HG02973 (cell line): ENCODE data around the gene ZNF41.
"Not testable (repeated sequence)": the region's sequence is repeated elsewhere in the genome, so short reads cannot be mapped to it uniquely, and the experiment has no call there.

Source experiments
- ATAC-seq: cut with Tn5 transposase; IDR thresholded peaks from one replicate; pipeline ENCODE4 v1.9.1; 2021; ENCODE audit warnings: moderate library complexity; ENCODE audit not compliant: unreplicated experiment

ZNF41 gene

DNA sequence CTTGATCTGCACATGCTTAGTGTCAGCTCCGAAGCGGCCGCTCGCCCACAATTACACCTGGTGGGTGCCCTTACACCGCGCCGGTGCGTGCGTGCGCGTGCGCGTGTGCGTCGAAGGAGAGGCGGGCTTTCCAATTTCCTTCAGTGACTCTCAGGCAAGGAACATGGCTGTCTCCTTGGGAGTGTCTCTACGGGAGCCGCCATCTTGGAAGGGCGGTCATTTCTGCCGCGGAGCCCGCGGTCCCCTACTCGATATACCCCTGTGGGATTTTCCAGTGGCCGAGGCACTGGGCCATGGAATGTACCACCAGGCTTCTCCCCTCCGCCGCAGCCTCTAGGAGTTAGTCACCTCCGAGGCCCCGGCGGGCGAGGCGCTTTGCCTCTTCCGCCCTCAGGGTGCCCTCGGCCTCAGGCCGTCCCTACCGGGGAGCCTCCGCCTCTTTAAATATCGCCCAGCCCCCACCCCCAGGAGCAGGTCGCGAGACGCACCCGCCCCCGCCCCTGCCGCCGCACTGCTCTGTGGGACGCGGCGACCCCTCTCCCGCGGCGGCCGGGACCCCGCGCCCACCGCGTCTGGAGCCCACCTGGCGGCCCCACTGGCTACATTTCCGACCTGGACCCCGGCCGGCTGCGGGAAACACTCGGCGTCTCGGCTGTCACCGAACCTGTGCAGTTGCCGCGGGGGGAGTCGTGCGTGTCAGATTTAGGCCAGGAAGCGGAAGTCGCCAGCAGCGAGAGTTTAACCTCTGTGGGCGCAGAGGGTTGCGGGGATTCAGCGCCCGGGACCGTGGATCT lies at the start of gene ZNF41:
TSS of gene ZNF41 (minus strand) at position 711 of the 794 bp plus-strand sequence. CDS start 15,741 bp downstream, outside the sequence.
- peak; percentile 73 for ATAC-seq

DNA sequence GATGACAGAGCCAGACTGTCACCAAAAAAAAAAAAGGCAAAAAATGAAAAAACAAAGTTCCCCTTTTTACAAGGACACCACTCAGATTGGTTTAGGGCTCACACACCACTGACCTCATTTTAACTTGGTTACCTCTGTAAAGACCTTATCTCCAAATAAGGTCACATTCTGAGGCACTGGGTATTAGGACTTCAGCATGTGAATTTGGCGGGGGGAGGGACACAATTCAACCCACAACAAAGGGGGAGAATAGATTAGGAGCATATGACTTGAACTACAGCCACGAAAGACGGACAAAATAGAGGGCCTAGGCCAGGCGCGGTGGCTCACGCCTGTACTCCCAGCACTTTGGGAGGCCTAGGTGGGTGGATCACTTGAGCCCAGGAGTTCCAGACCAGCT lies 47.0 kb upstream of the ZNF41 start:
- ATAC-seq = no peak

DNA sequence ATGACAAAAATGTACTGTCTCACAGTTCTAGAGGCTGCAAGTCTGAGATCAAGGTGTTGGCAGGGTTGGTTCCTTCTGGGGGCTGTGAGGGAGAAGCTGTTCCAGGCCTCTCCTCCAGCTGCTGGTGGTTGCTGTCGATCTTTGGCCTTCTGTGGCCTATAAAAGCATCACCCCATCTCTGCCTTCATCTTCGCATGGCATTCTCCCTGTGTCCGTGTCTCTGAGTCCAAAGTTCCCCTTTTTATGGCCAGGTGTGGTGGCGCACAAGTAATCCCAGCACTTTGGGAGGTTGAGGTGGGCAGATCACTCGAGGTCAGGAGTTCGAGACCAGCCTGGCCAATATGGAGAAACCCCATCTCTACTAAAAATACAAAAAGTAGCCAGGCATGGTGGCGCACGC lies 46.5 kb upstream of the ZNF41 start:
- ATAC-seq = no peak

DNA sequence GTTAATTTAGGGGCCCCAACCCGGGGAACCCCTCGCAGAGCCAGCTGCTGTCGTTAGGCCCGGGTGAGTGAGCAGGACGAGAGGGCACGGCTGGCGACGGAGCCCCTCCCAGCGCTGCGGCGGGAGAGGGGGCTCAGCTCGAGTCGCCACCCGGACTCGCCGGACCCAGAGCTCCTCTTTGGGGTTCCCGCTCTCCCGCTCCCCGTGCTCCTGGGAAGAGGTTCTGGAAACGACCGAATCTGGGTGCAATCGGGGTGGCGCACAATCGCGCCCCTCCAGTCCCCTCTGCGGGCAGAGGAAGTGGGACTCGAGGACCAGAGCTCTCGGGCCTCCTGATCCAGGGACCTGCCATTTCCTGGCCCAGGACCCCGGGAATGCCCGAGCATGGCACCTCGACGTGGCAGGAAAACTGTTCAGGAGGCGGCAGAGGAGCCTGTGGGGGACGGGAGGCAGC lies 40.7 kb upstream of the ZNF41 start:
- ATAC-seq = no peak

DNA sequence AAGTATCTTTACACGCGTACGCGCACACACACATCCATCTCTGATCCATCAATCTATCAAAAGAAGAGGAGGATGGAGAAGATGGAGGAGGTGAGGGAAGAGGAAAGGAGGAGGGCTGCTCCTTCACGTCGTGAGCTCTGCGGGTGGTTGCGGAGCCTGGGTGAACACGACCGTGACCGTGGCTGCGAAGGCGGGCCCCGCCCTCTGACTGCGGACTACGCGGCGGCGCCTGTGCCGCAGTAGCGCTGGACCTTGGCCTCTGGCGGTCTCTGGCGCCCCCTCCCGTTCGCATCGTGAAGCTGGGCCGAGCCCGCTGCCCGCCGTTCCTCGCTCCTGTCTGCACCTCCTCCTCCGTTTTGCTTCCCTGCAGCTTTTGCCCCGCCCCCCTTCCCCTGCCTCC lies 40.3 kb upstream of the ZNF41 start:
- peak; percentile 93 for ATAC-seq

DNA sequence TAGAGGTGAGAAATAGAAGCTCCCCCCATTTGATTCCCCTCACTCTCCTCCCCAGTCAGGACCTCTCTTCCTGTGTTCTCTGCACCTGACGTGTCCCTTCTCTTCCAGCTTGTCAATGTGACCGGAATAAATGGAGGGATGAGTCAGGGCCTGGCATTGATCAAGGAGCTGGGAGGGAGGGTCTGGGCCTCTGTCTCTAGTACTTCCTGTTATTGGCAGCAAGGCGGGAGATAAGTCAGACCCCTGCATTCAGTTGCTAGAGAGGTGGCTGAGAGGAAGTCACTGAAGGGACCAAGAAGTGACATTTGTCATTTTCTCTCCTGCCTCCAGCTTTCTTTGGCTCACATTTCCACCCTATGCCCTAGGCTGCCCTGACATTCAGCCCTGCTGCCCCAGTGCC lies 35.1 kb upstream of the ZNF41 start:
- no peak for ATAC-seq

DNA sequence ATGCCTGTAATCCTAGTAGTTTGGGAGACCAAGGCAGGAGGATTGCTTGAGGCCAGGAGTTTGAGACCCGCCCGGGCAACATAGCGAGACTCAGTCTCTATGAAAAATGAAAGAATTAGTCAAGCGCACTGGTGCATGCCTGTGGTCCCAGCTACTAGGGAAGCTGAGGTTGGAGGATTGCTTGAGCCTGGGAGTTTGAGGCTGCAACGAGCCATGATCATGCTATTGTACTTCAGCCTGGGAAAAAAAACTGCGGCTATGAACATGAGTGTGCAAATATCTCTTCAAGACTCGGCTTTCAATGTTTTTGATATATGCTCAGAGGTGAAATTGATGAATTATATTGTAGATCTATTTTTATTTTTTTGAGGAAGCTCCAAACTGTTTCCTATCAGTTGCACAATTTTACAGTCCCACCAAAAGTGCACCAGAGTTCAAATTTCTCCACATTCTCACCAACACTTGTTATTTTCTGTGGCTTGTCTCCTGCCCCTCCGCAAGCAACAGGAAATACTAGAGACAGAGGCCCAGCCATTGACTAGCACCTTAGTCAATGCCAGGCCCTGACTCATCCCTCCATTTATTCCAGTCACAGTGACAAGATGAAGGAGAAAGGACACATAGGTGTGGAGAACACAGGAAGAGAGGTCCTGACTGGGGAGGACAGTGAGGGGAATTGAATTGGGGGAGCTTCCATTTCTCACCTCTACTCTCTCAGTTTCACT lies 33.1 kb upstream of the ZNF41 start:
- no peak for ATAC-seq

DNA sequence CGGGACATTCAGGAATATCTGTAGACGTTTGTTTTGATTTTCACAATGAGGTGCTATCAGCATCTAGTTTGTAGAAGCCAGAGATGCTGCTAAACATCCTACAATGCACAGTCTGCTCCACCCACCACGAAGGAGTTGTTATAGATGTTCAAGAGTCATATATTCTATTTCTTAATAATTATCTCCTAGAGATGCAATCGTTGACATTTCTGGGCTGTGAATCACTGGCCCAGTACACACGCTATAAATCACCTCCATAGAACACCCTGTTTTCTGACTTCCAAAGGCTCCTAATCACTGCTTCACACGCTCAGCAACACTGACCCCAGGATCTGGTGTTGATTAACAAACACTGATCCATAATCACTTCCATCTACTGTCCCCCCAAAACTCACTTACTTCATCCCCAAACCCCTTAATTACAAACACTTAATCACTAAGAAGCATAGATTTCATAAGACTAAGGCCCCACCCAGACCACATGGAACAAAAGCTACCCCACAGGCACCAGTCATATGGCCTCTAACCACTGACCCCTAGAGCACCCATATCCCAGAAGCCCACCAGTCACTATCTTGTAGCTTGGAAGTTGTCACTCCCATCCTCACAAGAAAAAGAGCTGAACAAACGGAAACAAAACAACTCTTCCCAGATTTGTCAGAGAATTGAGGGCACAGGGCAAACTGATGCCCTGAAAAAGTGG lies 31.7 kb upstream of the ZNF41 start:
- no peak for ATAC-seq

DNA sequence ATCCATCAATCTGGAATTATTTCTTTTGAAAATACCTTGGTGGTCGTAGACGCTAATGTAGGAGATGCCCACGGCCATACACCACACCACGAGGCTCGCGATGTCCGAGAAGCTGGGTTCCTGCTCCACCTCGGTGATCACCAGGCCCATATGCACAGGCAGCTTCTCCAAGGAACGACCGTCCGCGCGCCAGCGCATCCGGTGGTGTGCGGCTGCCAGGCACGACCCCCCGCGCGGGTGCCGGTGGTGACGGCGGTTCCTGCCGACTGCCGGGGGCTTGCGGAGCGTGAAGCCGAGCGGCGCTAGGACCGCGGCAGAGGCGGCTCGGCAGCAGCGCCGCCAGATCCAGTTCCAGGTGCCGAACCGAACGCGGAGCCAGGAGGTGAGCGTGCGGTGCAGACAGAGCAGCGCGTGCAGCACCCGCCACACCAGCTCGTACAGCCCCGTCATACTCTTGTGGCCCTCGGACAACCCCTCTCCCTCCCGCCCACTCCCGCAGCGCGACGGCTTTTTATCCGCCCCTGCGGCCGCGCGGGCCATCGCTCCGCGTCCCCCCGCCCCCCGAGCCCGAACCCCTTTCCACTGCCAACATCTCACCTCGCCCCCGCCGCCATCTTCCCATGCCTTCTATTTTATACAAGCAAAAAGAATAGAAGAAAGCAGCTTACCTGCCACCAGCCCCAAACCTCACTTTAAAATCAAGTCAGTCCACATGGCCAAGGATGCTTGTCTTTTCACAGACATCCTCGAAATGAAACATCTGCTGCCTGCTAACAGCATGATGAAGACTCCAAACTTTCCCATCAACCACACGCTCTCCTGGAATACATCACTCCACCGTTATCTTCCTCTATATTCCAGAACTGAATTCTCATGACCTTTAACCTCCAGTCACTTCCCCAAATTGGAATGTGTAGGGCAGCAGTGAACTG lies 30.3 kb upstream of the ZNF41 start:
- ATAC-seq = not testable (repeated sequence)

DNA sequence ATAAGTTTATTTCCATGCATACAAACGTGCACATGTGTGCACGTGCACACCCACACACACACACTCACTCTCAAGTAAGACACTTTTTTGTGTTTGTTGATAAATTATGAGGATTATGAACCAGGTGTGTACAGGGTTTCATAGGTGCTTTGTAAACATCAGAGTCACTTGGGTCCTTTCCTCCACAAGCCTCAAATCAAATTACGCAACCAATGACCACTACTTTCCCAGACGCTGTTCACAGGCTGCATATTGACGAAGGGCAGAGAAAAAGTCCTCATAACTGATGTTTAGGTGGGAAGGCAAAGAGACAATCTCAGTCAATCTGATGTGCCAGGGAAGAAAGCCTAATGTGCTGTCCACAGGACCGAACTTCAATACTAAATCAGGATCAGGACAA lies 29.4 kb upstream of the ZNF41 start:
- not testable (repeated sequence) for ATAC-seq

DNA sequence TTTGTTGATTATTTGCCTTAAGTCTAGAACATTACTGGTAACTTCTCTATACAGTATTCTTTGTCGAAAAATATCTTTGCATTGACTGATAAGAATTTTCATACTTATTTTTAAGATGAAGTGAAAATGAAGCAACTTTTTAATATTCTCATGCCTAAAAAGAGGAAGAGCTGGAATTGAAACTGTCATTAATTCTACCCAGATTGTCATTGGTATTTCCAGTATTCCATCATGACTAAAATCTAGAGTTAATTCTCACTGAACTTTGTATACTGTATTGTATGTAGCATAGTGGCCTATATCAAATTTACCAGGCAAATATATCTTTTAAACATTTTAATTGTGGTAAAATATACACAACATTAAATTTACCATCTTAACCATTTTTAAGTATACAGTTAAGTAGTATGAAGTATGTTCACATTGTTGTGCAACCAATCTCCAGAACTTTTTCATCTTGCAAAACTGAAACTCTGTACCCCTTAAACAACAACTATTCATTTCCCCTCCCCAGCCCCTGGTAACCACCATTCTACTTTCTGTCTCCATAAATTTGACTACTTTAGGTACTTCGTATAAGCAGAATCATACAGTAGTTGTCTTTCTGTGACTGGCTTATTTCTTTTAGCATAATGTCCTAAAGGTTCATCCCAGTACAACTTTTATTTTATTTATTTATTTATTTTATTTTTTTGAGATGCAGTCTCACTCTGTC lies 24.3 kb upstream of the ZNF41 start:
- ATAC-seq = no peak

DNA sequence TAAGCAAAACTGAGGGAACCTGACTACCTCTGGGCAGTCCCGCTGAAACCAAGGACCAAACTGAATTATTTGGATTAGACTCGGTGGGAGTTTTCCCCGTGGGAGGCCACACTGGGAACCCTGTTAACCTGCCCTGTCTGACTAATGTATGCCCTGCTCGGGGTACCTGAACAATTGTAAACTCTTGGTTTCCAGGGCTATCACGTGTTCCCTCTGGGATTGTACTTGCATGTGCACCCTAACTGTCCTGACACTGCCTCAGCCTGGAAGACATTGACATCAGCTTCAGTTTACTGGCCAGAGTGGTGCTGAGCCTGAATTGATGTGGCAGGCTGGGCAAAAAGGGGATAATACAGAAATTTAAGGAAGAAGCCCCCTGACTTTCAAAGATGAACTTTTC lies 20.1 kb upstream of the ZNF41 start:
- no peak for ATAC-seq

DNA sequence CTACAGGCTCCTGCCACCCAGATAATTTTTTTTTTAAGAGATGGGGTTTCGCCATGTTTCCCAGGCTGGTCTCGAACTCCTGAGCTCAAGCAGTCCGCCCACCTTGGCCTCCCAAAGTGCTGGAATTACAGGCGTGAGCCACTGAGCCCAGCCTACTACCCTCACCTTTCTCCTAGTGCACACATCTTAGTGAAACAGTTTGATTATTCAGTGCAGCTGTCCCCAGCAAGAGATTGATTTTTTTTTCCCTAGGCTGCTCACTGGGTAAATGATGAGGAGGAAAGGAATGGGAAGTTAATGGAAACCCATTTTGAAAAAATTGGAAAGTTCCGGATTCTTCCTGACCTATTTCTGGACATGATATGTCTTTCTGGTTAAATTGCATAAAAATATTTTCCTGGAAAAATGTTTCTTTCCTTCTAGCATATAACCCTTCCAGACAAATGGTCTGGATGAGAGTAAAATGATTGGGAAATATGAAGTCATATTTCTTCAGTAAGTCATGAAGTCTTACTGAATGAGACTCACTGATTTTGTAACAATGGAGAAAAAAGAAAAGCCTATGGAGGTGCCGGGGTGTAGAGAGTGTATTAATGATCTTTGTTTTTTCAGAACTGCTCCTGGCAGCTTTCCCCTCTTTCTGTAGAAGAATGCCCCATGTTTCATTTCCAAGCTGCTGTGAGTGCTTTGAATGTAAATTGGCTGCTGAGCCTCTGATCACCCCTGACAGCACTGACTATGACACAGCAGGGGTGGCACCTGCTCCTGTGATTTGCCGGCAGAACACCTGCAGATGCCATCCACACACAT lies 19.5 kb upstream of the ZNF41 start:
- no peak for ATAC-seq

DNA sequence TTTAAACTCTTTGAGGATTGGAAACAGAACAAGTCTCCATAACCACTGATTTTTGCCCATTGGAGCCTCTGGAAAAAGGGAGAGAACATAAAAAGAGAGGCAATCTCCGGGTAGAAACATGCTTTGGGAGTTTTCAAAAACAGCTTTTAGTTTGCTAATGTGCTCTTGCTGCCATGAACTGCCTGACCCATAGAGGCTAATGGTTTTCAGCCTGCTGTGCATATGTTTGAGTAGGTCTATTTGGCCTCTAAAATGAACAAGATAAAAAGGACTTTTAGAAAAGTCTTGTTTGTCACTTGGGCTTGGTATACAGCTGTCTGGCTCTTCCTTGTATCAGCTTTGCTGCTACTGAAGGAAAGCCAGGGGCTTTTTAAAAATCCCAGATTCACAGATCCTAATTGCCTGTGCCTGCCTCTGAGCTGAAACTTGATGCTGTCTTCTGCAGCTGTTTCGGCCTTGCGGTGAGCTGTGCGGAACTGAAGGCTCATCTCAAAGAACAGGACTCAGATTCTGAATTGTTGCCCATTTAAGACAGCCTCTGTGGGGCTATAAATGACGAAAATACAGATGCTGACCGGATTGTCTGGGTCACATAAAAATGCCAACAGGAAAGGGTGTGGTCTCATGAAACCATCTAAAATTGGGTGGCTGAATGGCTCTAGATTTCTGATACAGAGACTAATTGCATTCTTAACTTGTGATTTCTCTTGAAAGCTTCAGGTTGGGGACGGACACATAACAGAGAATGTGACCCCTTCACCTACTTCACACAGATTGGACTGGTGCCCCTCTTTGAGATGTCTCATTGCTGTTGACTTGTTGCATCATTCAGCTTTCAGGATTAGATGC lies 18.4 kb upstream of the ZNF41 start:
- ATAC-seq = no peak

DNA sequence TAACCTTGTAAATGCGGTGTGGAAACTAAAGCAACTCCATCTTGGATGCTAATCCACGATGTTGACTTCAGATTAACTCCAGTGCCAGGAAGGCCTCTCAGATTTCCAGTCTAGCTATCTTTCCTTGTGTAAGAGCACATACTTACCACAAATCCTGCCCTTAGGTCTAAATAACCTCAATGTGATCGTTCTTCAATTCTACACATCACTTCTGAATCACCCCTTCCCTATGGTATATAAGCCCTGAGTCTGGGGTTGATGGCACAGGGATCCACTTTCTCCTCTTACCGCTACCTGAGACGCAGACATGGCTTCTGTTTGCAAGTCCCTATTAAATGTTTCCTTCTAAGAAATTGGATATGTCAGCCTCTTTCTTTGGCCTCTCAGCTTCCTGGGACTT lies 17.5 kb upstream of the ZNF41 start:
- no peak for ATAC-seq

DNA sequence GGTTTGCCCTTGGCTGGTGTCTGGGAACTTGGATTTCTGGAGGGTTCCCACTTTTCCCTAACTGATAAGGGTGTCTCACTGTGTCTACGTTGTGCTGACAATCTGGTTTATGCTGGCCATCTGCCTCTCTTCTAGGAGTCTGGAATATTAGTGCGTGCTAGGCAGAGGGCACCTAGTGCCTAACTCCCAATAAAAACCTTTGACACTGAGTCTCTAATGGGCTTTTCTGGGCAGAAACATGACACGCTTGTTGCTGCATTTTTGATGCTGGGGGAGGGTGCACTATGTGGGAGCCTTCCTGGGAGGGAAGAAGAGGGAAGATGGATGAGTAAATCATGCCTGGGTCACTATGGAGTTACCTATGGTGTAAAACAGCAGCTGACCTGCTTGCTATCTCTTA lies 16.3 kb upstream of the ZNF41 start:
- ATAC-seq = no peak

DNA sequence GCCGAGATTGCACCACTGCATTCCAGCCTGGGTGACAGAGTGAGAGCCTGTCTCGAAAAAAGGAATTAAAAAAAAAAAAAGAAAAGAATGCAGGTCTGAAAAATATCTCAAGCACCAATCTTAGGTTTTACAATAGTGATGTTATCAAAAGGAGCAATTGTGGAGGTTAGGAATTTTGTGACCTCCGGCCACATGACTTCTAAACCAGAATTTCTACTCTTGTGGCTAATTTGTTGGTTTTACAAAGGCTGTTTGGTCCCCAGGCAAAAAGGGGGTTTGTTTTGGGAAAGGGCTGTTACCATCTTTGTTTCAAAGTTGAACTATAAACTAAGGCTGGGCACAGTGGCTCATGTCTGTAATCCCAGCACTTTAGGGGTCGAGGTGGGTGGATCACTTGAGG lies 15.4 kb upstream of the ZNF41 start:
- no peak for ATAC-seq

DNA sequence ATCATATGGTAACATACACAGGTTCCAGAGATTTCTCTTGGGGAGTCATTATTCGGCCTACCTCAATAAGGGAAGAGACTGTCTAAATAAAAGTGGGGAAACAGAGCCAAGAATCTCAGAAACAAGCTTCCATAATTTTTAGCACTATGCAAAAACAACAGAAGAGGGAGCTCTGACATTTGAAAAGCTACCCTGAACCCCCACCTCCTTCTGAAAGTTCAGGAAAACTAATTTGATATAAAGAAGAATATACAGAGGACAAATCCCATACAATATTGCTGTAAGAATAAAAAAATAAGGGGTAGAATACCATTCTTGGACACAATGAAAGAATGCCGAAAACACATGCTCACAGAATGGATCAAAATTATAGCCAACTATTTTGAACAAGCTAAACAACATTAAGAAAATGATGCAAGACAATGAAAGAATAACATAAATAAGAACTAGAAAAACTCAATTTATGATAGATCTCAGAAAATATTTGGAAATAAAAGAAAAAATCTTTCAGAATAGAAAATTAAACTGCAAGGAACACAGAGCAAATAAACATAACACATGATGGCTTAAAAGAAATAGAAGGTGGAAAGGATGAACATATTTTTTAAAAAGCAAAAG lies 14.4 kb upstream of the ZNF41 start:
- no peak for ATAC-seq
